ENCODE results near the gene GNLY.
A peak's percentile ranks its signal among the peaks of the same experiment; 100 is the strongest.

- TF ChIP-seq CTCF (IDR thresholded peaks at IDR 0.05; ENCODE audit: poor library complexity) = peak; percentile 31
- no peak for TF ChIP-seq EZH2 (IDR thresholded peaks at IDR 0.05; ENCODE audit: borderline replicate concordance)
Observed at GRCh38 chr2:85648619-85649018, 45.5 kb upstream of the GNLY start.

All from hepatocyte (in vitro differentiated cells).